Gastrocnemius medialis (tissue), 4 donors: ENCODE measurements around the gene ILK.

Source experiments
- POLR2A ChIP-seq, 2 donors: fragments of 450-650 bp; IDR thresholded peaks; one replicate each; pipeline ENCODE4 v1.6.1; 2017; ENCODE audit warnings: antibody characterized with exemption in 2 of 2, mild to moderate bottlenecking in 2 of 2, moderate library complexity in 2 of 2
- TF ChIP-seq, protein P1 (sequence below), 5 experiments: fragments of 450-650 bp in 3 of 5; fragments of 200-600 bp in 2 of 5; sonication (generic) in 2 of 5; IDR thresholded peaks in 4 of 5; conservative IDR thresholded peaks in 1 of 5; 1 replicate in 4 of 5; 2 replicates in 1 of 5; pipeline ENCODE4 v1.5.1; 2016 to 2019; ENCODE audit warnings: antibody characterized with exemption in 5 of 5, mild to moderate bottlenecking in 3 of 5, moderate library complexity in 3 of 5

DNA sequence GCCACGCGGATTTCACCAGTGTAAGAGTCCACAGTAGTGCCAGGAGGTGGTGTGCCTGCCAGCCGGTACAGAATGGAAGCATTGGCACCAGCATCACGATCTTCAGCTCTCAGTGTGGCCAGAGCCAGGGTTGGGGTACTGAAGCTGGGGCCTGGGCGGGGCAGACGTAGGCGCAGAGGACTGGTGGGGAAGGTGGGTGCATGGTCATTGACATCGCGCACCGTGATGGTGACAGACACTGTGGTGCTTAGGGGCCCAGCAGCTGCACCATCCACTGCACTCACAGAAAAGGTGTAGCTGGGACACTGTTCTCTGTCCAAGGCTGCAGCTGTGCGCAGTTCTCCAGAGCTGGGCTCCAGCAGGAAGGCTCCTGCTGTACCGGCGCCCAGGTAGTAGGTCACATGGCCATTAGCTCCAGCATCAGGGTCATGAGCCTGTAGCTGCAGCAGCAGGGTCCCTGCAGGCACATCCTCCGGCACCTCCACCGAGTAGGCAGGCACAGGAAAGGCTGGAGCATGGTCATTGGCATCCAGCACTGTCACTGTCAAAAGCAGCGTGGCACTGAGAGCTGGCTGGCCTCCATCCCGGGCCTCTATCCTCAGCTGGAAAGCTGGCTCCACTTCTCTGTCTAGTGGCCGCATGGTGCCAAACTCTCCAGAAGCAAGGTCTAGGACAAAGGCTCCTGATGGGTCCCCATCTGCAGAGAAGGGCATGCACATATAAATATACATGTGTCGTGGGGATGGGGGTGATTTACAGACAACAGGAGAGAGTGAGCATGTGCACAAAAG lies 23.6 kb downstream of the ILK start:
- TF ChIP-seq, protein P1, sequence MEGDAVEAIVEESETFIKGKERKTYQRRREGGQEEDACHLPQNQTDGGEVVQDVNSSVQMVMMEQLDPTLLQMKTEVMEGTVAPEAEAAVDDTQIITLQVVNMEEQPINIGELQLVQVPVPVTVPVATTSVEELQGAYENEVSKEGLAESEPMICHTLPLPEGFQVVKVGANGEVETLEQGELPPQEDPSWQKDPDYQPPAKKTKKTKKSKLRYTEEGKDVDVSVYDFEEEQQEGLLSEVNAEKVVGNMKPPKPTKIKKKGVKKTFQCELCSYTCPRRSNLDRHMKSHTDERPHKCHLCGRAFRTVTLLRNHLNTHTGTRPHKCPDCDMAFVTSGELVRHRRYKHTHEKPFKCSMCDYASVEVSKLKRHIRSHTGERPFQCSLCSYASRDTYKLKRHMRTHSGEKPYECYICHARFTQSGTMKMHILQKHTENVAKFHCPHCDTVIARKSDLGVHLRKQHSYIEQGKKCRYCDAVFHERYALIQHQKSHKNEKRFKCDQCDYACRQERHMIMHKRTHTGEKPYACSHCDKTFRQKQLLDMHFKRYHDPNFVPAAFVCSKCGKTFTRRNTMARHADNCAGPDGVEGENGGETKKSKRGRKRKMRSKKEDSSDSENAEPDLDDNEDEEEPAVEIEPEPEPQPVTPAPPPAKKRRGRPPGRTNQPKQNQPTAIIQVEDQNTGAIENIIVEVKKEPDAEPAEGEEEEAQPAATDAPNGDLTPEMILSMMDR (IDR thresholded peaks at IDR 0.05 in 4 of 5, conservative IDR thresholded peaks at IDR 0.05 in 1 of 5): no peak
- TF ChIP-seq POLR2A (IDR thresholded peaks at IDR 0.05): no peak
